GM18508 (cell line): ENCODE results near the gene NID1.
"Not testable (repeated sequence)": the region's sequence is repeated elsewhere in the genome, so short reads cannot be mapped to it uniquely, and the experiment has no call there.

Experiments
- ATAC-seq: cut with Tn5 transposase; IDR thresholded peaks from one replicate; pipeline ENCODE4 v1.9.1; 2021; ENCODE audit warnings: moderate number of reproducible peaks; ENCODE audit not compliant: insufficient read depth, unreplicated experiment

NID1 gene

DNA sequence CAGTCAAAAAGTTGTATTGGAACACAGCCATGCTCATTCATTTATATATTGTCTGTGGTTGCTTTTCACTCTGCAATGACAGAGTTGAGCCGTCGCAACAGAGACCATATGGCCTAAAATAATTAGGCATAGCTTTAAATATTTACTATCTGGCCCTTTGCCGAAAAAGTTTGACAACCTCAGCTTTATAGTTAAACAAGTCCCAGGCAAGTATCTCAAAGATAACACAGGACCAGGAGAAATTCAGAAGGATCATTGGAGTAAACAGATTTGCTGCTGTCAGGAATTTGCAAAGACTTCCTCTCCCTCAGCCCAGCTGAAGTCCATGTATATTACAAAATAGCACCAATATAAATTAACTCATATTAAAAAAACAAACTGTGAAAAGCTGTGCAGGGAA is 34.4 kb downstream of the NID1 start:
- ATAC-seq, result no peak

DNA sequence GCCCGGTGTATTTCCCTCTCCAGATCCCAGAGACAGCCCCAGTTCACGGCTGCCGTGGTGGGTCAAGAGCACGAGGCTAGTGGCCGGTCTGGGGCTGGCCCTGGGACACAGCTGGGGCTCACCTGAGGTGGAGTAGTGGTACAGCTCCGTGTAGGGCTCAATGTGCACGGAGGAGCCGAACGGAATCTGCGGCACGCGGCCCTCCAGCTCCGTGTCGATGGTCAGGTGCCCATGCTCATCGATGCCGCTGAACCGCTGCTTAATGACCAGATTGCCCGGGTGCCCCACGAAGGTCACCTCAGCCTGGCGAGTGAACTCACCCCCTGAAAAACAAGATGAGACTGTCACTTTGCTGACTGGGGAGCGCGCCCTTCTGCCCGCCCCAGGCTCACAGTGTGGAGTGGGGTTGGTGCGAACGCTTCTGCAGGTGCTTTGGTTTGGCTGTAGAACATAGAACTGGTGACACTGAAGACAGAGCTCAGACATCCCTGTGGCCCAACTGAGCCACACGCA is 35.4 kb downstream of the NID1 start:
- no peak for ATAC-seq

DNA sequence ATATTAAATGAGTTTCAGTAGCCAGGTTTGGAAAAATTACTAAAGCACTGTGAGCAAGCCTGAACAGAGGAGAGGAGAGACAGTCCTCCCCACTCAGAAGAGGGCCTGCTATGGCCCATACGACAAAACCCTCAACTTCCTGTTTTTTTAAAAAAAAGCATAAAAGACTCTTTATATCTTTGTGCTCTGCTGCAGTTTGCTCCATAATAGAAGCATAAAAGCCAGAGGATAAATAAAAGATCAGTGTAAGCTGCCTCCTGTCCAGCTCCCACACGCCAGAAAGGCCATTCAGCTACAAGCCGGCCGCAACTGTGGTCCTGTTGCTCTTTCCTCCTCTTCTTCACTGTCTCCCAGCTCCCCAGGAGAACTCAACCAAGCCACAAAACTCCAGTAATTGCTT is 37.8 kb downstream of the NID1 start:
- no peak for ATAC-seq

DNA sequence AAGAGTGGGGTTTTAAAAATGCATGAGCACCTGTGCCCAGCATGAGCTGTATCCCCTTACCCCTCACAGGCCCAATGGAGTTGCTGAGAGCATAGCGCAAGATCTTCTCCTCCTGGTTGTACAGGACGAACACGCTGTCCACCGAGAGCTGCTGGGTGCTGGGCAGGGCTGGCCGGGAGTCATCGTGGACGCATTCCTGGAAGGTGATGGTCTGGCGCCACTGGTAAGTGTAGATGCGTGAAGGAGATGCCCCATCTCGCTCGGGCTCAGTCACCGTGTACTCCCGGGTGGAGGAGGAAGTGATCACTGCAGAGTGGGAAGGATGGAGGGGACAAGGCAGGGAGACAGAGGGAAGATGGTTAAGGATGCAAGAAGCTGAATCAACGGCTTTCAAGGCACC is 39.1 kb downstream of the NID1 start:
- no peak for ATAC-seq

DNA sequence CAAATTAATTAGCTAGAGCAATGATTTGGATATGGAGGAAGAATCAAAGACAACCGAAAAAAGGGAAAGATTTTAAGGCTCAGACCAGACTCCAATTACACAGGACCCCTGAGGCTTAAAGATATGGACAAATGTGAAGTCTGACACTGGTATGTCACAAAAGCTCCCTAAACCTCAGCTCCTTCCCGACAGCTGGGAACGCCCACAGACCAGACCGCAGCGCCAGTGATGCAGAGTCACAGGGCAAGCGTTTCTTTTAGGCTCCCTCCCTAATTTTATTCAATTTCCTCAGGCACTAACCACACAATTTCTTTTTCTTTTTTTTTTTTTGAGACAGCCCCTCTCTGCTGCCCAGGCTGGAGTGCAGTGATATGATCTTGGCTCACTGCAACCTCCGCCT is 40.2 kb downstream of the NID1 start:
- ATAC-seq, result no peak

DNA sequence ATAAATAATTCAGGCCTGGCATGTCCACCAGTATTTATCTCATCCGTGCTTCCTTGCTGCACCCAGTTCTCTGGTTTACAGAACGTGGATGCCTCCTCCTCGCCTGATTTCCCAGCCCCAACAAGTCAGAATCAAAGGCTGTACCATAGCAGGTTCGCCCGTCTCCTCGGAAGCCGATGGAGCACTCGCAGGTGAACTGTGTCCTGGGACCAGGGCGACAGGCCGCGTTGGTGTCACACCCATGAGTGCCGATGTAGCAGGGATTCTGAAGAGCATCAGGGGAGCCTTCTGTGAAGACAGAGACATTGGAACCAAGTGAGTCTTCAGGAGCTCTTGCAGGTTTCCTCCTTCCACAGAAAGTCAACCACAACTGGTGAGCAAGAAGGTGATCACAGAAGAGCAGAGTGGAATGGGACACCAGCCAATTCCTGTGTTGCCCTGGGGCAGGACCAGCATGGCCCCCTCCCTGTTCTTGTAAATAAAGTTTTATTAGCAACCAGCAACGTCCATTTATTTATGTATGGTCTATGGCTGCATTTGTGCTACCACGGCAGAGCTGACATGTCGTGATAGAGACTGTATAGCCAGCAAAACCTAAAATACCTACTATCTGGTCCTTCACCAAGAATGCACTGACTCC is 40.8 kb downstream of the NID1 start:
- no peak for ATAC-seq

DNA sequence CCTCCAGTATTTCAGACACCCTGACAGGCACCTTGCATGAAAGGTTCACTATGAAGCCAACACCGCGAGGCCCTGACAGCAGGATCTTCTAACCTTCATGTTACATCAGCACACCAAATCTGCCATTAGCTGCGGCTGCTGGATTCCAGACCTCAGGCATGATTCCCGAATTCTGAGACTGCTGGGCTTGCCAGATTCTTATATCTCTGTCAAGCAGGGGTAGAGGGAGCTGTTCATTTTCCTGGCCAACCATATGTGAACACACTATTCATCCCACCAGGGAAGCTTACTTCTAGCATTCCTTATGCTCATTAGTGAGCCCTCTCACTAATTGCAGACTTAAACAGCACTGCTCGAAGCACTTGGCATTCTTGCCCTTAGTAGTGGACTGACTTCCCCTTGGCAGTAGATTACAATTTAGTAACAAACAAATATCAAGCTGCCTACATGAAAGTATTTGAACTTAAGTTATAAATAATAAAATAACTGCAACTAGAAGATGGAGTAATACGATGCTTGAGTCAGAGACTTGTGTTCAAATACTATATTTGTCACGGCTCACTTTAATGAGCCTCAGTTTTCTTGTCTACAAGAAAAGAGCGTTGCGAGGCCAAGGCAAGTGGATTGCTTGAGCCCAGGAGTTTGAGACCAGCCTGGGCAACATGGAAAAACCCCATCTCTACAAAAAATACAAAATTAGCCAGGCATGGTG is 43.3 kb downstream of the NID1 start:
- no peak for ATAC-seq

DNA sequence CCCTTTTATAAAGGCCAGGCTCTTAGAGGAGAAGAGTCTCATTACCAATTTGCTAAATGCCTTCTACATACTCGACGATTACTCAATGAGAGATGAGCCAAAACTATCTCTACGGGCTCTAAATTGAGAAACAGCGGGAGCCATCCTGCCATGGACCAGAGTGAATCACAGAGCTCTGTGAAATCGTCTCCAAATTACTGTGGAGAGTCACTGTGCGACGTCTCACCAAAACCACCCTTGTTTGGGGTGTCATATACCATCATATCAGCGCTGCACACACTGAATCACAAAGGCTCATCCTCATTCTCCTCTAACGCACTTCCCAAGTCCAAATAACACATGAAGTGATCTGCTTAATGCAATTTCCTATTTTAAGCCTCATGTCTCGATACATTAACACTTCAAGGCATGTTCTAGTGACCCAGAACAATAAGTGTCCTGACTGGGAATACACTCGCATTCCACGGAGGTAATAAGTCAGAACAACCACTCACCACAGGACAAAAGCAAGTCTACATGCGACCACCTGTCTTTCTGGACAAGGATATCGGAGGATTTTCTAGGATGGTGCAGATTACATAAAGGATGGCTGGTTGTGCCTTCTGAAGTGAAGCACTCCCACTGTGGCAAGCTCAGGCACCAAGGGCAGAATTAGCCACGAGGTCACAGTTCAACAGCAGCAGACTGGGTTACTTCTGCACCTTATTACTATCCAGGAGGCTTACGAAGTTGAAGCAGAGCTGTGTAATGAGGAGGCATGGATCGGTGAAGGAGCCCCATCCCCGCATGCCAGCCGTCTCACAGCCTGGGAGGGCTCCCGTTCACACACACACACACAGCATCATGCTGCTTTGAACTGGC is 44.3 kb downstream of the NID1 start:
- ATAC-seq, result no peak

DNA sequence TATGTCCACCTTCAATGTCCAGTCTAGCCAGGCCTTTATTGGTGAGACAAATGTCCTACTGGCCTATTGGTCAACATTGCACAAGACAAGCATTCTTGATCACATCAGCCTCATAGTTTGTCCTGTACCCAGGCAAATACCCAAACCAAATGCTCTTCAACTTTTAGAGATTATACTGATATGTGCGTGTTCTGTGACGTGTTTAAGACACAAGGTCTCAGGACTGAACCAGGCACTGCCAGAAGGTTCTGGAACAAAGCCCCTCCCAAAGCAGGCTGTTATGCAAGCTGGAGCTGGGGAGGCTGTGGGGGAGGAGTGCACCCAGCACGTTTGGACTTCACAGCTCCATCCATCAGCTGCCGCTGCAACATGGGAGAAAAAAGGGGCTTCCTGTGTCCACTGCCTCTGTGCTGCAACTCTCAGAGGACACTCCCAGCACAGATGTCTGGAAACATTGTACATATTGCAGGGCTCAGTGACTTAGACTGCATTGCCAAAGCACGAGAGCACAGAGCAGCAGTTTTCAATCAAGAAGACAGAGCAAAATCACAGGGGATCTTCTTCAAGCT is 45.9 kb downstream of the NID1 start:
- no peak for ATAC-seq

DNA sequence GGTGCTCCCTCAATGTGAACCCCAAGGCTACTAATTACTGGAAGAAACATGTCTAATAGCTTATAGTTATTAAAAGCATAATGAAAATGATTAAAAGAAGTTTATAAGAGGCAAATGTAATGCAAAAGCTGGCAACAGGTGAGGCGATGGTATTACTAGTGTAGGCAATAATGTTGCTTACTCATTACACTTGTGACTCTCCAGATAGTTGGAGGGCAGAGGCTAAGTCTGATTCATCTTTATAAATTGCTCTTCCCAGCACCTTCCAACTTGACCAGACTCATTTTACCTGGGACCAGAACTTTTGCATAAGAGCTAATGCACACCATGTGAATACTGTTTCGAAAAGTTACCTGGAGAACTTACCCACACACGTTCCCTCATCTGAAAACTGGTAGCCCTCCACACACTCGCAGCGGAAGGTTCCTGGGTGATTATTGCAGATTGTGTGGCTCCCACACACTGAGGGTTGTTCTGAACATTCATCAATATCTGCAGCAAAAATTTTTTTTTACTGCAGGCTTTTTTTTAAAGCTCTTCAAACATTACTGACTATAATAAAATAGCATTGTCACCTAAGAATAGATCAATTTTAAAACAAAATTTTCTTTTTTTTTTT is 48.0 kb downstream of the NID1 start:
- no peak for ATAC-seq

DNA sequence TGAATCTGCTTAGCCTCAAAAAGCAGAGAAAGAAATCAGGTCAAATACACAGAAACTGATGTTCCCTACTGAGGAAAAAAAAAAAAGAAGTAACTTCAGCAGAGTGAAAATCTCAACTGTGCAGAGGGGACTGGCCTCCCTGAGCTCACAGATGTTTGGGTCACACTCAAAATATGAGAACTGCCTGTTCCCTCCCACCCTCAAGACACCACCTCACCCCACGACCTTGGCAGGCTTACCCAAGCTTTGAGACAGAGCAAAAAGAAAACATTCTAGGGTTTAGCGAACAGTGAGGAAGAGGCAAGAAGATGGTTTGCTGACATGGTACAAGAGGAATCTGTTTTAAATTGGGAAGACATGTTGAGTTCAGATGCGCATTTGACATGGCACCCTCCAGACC is 48.8 kb downstream of the NID1 start:
- no peak for ATAC-seq

DNA sequence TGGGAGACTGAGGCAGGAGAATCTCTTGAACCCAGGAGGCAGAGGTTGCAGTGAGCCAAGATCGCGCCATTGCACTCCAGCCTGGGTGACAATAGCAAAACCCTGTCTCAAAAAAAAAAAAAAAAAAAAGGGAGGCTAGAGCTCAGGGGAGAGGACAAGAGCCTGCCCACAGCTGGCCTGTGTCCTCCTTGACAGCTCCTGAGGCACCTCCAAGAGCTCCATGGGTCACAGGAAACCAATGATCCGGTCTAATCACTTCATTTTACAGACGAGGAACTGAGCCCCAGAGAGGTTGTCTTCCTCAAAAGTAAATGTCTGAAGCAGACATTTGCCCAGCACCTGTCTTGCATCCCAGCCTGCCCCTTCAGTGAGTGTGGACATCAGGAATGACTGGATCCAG is 49.4 kb downstream of the NID1 start:
- no peak for ATAC-seq

DNA sequence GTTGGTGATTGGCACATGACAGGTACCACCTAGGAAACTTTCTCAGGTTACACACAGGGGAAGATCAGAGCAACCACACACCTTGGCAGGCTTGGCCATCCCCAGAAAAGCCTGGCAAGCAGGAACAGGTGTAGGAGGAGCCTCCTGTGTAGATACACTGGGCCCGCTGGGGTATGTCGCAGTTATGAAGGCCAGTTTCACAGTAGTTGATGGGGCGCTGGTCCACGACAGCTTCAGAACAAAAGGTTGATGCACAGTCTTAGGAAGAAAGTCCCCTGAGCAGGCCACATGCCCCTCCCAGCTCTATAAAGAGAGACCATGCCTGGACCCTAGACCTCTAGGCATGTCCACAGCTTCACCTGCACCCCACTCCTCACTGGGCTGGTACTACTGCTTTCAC is 51.6 kb downstream of the NID1 start:
- ATAC-seq, result no peak

DNA sequence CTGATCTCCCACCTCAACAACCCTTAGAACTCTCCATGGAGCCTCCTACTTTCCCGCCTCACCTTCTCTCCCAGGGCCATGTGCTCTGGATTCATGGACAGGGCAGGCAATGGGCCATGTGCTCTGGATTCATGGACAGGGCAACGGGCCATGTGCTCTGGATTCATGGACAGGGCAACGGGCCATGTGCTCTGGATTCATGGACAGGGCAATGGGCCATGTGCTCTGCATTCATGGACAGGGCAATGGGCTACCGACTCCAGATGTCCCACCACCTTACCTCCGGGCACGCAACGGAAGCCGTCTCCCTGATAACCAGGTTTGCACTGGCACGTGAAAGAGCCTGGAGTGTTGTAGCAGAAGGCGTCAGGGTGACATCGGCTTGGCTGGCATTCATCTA is 53.2 kb downstream of the NID1 start:
- no peak for ATAC-seq

DNA sequence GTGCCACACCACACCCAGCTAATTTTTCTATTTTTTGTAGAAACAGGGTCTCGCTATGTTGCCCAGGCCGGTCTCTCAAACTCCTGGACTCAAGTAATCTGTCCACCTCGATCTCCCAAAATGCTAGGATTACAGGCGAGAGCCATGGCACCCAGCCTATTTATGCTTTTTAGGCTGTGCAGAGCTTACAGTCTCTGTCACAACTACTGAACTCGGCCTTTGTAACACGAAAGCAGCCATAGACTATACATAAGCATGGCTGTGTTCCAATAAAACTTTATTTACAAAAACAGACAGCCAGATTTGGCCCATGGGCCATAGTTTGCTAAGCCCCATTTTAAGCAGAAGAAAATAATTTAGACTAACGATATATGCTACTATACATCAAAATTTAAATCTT is 54.4 kb downstream of the NID1 start:
- no peak for ATAC-seq

DNA sequence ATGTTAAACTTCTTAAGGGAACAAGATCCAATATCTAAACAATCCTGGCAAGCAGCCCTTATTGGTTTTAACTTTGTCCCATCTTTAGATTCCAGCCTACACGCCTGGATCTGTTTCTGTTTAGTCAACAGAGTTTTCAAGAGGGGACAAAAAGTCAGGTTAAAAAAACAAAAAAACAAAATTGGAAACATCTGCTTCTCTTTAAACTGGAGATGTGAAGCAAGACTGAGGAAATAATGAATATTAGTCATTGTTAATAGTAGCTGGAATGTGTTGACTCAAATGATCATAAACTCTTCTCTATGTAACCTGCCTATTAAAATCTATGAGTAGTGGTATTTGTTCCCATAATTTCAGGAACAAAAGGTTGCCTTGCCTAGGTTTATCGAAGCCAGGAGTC is 55.0 kb downstream of the NID1 start:
- ATAC-seq, result no peak

DNA sequence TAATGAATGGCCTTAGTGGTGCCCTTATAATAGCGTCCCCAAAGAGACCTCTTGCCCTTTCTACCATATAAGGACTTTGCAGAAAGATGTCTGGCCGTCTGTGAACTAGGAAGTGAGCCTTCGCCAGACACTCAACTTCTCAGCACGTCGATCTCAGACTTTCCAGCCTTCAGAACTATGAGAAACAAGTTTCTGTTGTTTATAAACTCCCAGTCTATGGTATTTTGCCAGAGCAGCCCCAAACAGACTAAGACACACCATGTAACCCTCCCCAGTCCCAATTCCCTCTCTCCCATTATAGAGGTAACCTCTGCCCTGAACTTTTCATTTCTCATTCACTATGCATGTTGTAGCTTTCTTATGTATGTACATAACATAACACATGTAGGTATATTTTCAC is 55.7 kb downstream of the NID1 start:
- no peak for ATAC-seq

DNA sequence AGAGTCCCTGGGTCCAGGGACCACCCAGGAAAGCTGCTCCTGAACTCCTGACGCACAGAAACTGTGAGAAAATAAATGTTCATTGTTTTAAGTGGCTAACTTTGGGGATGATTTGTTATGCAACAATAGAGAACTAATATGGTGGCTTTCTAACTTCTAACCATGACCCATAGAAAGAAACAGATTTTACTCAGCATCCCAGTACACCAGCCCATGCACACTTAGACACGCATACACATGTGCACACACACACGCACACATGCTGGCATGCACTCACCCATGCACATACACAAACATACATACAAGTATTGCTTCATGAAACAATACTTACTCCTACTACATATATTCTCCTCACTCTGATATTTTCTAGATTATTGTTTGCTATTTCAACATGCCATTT is 57.1 kb downstream of the NID1 start:
- ATAC-seq, result no peak

DNA sequence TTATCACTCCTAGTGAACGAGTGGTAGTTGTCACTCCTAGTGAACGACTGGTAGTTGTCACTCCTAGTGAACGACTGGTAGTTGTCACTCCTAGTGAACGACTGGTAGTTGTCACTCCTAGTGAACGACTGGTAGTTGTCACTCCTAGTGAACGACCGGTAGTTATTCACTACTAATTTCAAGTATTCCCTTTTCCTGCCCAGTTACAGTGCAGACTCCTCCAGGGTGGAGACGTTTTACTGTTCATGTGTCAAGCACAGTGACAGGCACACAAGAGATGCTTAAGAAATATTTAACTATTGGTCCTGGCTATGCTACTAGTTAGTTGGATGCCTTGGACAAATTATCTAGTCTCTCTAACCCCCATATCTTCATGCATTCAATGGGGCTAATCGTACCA is 61.8 kb downstream of the NID1 start:
- ATAC-seq, result not testable (repeated sequence)

DNA sequence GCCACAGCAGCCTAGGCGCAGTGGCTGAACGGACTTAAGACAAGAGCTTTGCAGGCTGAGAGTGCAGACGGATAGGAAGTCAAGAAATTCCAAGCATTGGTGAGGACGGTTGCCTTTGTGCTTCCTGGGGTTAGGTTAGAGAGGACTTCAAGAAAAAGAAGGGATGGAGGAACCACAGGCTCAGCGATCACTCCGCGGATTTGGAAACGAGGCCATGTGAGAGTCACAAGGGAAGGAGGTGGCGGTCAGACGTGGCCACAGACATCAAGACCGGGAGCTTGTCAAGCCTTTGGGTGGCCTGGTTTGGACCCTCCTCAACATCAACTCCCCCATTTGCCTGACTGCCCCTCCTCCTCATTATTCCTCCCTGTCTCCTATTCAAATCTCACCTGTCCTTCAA is 62.3 kb downstream of the NID1 start:
- no peak for ATAC-seq

DNA sequence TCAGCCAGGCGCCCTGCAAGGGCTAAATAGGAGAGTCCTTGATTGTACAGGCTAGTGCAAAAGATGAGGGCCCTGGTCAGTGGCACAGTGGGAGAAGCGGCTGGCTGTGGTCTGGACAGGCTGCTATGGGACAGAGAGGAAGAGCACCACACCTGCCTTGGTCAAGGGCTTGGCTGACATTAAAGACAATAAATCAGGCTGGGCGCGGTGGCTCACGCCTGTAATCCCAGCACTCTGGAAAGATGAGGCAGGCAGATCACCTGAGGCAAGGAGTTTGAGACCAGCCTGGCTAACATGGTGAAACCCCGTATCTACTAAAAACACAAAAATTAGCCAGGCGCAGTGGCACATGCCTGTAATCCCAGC is 62.9 kb downstream of the NID1 start:
- ATAC-seq, result no peak
